CD4-positive, alpha-beta T cell treated with Interleukin-21 for 1 hour (primary cell): ENCODE results near the gene ERFL.
"Not testable (repeated sequence)": the region's sequence is repeated elsewhere in the genome, so short reads cannot be mapped to it uniquely, and the experiment has no call there.

Experiments used
- DNase-seq: peaks from one replicate; pipeline ENCODE4 v3.0.0-alpha.2; 2020

Gene ERFL

DNA sequence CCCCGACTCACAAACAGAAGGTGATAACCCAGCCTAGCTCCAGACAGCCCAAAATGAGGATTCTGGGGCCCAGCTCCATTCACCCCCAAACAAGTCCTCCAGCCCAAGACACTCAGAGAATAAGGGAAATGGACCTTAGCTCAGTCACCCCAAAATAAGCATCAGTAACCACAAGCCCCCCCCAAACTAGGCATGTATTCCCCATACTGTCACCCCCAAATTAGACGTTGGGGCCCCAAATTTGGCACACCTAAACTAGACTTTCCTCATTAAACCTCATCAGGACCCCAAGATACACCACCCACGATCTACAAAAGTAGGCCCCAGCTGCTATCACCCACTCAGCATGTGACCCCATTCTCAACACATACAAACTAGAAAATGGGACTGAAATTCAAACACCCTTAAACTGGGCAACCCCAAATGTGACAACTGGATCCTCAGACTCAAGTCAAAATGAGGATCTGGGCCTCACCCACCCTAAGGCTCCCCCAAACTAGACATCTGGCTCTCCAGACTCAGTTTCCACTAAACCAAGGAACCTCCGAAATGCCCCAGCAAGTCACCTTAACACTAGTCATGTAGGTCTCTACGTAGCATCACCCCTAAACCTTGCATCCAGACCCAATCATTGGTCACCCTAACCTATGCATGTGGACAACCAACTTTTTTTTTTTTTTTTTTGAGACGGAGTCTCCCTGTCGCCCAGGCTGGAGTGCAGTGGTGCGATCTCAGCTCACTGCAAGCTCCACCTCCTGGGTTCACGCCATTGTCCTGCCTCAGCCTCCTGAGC, 13.4 kb upstream of the ERFL start:
- DNase-seq, result no peak

DNA sequence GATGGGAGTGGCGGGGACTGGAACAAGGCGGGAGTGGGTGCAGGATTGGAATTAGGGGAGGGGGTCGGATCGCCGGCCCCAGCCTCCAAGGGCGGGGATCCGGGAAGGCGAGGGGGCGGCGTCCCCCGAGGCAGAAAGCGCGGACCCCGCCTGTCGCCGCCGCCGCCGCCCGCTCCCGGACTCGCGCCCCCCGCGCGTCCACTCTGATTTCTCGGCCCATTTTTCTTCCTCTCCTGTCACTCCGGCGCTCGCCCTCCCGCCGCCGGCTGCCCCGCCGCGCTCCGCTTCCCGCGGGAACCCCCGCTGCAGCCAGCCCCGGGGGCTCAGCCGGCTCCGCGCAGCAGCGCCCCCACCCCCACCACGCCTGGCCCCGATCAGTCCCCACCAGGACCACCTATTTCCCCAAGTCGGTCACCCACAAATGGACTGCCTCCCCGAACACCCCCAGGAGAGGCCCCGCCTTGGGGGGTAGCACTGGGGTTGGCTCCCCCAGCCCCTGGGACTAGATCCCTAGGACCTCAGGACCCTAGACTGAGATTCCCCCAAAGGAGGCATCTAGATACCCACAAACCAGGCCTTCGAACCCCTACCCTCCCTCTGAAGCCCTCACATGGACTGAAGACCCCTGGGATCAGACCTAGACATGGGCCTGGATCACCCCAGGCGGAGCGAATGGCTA, 12.6 kb upstream of the ERFL start:
- DNase-seq, result no peak

GRCh38 chr19:41939861-41940730, 11.8 kb upstream of the ERFL start:
- DNase-seq, result peak; percentile 53

DNA sequence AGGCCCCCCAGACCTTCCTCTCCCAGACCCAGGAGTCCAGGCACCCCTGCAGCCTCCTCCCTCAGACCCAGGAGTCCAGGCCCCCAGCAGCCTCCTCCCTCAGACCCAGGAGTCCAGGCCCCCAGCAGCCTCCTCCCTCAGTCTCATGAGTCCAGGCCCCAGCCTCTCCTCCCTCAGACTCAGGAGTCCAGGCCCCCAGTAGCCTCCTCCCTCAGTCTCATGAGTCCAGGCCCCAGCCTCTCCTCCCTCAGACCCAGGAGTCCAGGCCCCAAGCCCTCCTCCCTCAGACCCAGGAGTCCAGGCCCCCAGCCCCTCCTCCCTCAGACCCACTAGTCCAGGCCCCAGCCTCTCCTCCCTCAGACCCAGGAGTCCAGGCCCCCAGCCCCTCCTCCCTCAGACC, 11.0 kb upstream of the ERFL start:
- not testable (repeated sequence) for DNase-seq

GRCh38 chr19:41937525-41938468, 9.5 kb upstream of the ERFL start:
- DNase-seq, result no peak

- no peak for DNase-seq
Observed at GRCh38 chr19:41936961-41937360, 8.7 kb upstream of the ERFL start.

DNA sequence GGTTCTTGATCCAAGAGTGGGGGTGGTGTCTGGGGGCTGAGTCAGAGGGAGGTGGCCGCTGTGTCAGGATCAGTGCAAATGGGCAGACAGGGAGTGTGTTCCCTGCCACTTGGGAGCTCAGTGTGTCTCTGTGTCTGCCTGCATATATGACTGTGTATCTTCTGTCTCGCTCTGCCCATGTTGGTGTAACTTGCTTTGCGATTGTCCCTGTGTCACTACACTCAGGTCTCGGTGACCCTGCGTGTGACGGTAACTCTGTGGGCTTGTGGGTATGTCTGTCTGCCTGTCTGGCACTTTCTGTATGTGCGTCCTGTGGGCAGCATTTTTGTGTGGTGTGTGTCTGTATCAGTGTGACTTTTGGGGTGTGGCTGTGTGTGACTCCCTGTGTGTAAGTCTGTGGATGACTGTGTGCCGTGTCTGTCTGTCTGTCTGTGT, 8.2 kb upstream of the ERFL start:
- DNase-seq, result peak; percentile 69

DNA sequence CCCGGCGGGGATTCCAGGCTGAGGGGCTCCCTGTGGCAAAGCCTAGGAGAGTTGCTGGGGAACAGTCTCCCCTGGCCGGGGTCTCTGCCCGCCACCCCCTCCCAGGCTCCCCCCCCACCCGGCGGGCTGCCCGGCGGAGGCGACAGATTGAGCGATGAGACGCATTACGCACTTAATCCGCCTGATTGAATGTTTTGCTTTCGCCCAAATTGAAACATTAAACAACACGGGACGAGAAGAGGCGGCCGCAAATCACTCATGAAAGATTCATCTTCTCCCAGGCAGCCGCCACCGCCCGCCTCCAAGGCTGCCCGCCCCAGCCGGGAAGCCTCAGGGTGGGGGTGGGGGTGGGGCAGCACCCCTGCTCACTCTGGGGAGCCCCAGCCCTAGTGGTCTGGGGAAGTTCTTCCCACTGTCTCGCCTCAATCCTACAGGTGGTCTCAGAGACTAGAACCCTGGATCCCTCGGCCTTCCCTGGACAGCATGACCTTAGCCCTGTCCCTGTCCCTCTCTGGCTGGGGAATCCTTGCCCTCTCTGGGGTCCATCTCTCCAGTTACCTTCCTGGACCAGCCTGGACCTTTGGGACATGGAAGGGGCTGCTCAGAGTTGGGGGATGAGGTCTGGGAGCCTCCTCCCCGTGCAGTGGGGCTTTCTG, 7.6 kb upstream of the ERFL start:
- DNase-seq, result no peak

- peak; percentile 84 for DNase-seq
Observed at GRCh38 chr19:41934849-41935374, 6.7 kb upstream of the ERFL start.

DNA sequence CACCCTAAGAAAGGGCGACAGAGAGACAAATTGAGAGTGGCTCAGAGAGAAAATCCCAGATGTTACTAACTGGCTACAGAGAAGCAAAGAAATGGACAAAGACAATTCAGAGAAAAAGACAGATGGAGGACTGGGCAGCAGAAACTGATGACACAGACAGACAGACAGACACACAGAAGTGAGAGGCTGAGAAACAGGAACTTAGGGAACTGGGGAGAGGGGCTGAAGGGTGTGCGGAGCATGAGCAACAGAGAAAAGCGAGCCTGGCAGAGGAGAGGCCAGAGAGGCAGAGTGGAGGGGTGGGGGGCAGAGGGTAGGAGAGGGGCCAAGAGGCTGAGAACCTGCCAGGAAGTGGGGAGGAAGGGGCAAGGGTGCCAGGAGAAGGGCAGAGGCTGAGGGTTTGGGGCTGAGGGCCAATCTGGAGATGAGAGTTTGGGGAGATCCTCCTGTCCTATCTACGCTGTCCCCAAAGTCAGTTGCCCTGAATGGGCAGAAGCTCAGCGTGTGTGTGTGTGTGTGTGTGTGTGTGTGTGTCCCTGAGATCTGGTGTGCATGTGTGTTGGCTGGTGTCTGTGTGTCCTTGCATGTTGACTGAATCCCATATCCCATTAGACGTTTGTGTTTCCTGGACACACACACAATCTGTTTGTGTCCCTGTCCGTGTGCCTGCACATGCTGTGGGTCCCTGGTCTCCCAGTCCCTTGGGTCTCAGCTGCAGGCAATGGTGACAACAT, 5.6 kb upstream of the ERFL start:
- no peak for DNase-seq

DNA sequence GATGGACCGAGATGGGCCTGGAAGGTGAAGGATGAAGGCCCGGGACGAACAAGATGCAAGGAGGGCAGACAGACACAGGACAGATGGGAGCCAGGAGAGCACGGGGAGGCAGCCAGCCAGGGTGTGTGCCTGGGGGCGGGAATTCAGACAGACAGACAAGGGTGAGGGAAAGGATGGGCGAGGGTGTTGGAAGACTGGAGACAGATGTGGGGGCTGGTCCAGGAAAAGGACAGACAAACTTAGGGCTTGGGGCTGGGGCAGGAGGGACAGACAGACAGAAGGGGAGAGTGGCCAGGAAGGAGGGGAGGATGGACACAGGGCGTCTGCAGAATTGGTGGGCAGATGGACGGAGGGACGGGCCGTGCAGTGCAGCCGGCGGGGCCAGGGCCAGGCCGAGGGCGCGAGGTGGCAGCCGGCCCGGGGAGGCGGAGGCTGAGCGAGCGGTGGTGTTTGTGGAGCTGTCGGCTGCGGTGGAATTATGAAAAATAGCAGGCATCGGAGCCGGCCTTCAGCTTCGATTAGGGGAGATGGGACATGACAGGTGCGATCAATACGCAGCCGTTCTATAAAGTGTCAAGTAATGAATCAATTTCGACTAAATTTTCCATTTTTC, 4.6 kb upstream of the ERFL start:
- DNase-seq, result no peak

DNA sequence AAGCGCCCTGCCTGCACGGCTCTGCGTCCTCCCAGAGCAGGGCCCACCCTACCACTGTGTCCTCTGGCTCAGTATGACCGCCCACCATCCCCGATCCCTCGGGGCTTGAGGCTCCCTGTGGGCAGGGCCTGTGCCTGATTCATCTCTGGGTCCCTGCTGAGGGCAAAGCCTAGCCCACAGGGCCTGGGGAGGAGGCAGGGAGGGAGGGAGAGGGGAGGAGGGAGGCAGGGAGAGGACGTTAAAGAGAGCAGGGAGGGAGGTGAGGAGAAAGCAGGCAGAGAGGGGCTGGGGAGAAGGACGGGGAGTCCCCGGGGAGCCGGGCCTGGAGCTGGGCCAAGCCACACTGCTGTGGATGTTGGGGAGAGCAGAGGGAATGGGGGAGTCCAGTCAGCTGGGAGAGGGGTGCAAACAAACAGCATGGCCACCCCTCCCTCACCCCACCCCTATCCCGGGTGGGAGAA, 4.0 kb upstream of the ERFL start:
- DNase-seq, result no peak

GRCh38 chr19:41930926-41931592, 2.8 kb upstream of the ERFL start:
- no peak for DNase-seq

DNA sequence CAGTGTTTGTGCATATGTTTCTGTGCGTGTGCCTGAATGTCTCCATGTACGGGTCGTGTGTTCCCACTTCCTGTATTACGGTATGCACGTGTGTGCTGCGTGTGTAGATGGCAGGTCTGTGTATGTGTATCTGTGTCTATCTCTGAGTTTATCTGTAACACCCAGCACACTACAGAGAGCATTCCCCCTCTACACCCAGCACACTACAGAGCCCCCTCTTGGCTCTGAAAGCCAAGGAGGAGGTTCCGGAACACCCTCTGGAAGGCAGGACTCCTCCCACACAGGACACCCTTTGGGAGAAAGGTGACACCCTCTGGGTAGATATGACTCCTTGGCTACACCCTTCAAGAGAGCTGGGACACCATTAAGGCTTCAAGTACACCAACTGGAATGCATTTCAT, 2.1 kb upstream of the ERFL start:
- DNase-seq, result no peak

DNA sequence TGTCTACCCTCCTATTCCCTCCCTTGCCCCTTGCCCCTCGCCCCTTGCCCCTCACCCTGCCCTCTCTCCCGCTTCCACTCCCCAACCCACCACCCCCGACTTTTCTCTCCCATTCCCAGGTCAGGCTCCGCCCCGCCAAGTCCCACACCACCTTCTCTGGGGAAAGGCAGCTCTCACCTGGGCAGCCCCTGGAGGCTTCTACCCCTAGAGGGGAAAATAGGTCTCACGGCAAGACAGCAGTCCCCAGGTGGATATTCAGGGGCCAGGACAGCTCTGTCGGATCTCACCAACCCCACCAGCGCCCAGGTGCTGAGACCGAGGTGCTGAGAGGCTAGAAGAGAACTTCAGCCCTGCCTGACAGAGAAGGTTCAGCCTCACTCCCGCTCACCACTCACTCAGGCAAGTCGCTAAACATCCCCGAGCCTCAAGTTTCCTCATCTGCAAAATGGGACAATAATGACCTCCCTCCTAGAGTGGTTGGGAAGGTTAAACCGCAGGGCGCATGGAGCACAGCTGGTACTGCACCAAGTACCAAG, 1.4 kb upstream of the ERFL start:
- no peak for DNase-seq

DNA sequence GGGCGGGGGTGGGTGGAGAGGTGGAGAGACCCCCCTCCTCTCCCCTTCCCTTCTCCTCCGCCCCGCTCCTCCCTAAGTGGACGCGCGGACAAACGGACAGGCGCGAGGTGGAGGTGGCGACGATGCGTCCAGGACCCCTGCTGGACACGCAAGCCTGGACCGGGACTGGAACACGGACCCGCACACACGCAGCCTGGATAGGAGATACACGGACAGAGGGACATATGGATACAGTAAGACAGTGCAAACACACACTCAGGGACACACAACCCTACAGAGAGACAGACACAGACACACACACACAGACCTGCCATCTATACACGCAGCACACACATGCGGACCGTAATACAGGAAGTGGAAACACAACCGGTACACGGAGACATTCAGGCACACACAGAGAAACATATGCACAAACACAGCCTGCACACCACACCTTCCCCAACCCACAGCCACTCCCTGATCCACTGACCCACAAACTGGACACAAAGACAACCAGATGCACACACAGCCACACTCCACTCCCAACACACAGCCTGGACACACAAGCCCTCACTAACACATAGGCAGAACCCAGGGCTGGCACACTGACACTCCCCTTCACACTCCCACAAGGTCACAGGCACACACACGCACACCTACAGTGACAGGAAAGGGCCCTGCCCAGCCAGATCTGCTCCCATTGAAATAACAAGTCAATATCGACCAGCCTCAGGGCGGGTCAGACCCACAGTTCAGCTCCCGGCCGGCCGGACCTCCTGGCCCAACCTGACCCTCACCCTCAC, 696 bp upstream of the ERFL start:
- peak; percentile 57 for DNase-seq

DNA sequence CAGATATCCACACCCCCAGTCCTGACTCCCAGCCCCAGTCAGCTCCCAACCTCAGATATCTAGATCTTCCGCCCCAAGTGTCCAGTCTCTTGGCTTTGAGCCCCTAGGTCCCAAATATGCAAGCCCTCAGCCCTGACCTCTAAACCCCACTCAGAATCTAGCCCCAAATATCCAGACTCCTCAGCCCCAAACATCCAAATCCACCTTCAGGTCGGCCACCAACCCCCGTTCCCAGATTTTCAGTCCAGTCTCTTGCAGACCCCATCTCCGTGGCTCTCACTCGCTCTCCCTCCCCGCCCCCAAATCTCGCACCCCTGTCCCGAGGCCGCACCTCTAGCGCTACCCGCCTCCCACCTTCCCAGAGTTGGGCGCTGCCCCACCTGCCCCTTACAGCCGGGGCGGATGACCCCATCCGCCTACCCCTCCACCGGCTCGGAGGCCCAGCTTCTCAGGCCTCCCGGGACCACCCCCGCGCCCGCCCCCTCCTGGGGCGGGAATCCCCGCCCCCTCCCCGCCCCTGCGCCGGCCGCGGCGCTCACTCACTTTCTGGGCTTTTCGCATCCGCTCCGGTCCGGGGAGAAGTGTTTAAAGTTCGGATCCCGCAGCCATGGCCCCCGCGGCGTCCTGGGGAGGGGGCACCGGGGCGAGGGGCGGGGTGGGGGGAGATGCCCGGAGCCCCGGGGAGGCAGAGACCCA, 604 bp downstream of the ERFL start:
- DNase-seq, result no peak
